ENCODE results near the gene MYOCD. TPM values are rescaled to one million over a fixed set of nuclear protein-coding genes. Genes with fewer than 3 reads are reported as not detected.
A peak's percentile ranks its signal among the peaks of the same experiment; 100 is the strongest.

MYOCD gene
- total and polyA plus RNA-seq, 12 donors, result 7.0 to 111 (median 45.2) TPM

GRCh38 chr17:12773153-12773552 lies 107.5 kb downstream of the MYOCD start:
- intact Hi-C loops (cut with DNase I), result no loop called here
- ATAC-seq (no peak), DNase-seq (no peak)
- Histone ChIP-seq H3K9me3 (no peaks in the 10 kb centered on the region), H3K36me3 (no peaks in the 10 kb centered on the region), H3K27ac (no peak overlapping the region), H3K27me3 (no peaks in the 10 kb centered on the region), H3K4me3 (no peak overlapping the region), H3K4me1 (no peaks in the 10 kb centered on the region)
- 67 to 81% methylated on average over 1 of the region's 1 CpG for WGBS, 2 donors
- TF ChIP-seq, protein P1, sequence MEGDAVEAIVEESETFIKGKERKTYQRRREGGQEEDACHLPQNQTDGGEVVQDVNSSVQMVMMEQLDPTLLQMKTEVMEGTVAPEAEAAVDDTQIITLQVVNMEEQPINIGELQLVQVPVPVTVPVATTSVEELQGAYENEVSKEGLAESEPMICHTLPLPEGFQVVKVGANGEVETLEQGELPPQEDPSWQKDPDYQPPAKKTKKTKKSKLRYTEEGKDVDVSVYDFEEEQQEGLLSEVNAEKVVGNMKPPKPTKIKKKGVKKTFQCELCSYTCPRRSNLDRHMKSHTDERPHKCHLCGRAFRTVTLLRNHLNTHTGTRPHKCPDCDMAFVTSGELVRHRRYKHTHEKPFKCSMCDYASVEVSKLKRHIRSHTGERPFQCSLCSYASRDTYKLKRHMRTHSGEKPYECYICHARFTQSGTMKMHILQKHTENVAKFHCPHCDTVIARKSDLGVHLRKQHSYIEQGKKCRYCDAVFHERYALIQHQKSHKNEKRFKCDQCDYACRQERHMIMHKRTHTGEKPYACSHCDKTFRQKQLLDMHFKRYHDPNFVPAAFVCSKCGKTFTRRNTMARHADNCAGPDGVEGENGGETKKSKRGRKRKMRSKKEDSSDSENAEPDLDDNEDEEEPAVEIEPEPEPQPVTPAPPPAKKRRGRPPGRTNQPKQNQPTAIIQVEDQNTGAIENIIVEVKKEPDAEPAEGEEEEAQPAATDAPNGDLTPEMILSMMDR (IDR thresholded peaks at IDR 0.05), result no peak

DNA sequence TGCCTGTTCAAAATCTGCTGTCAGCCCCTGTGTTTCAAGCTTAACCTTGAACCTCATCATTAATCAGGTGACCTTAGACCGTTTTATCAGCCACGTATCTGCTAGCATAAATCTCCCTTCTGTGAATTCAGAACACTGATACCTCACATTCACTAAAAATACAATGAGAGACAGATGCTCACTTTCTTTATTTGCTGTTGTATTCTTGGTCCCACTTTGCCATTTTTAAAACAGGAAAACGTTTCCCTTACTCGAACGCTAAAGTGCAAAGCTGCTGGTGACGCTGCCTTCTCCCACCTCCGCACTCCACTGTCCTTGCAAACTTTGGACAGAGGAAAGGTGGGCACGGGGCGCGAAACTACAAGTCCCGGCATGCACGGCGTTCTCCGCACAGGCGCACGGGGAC lies 123.4 kb downstream of the MYOCD start:
- Histone ChIP-seq H3K27me3 (peaks cover 0 to 31% (median 0%) of the 10 kb centered on the region in 7 donors), H3K4me3 (peak overlapping the region in 9 of 10 donors; percentile 54 to 89 (median 73)), H3K4me1 (peaks cover 0 to 15% (median 3%) of the 10 kb centered on the region in 9 donors), H3K9me3 (no peaks in the 10 kb centered on the region), H3K36me3 (no peaks in the 10 kb centered on the region), H3K27ac (peak overlapping the region in 9 of 10 donors; percentile 44 to 75 (median 58))
- intact Hi-C loops (cut with DNase I), result loop anchor here in 1 of 10 donors (10.0 kb wide), 1 partner anchor 216 kb away; no protein-coding TSS in a partner anchor
- TF ChIP-seq, protein P1 (IDR thresholded peaks at IDR 0.05), result no peak
- DNase-seq, result peak in 1 of 2 donors; percentile 55
- peak in 1 of 8 donors; percentile 4 for ATAC-seq
- 0 to 1% methylated on average over 16 of the region's 16 CpGs for WGBS, 2 donors

- Histone ChIP-seq H3K36me3 (no peaks in the 10 kb centered on the region), H3K27ac (peak within 1 kb of the TSS in 9 of 10 donors; percentile 44 to 75 (median 58)), H3K4me1 (peaks cover 0 to 18% (median 3%) of the 10 kb centered on the region in 9 donors), H3K9me3 (no peaks in the 10 kb centered on the region), H3K4me3 (peak within 1 kb of the TSS; percentile 41 to 89 (median 71)), H3K27me3 (peaks cover 0 to 31% (median 0%) of the 10 kb centered on the region in 7 donors)
- WGBS, 2 donors, result 1% methylated on average over 58 to 86 of the region's 86 CpGs
- ATAC-seq (peak; percentile 89 to 98 (median 92)), DNase-seq (peak in 1 of 2 donors; percentile 76)
- TF ChIP-seq, protein P1 (IDR thresholded peaks at IDR 0.05), result peak in 1 of 9 donors; percentile 15
- intact Hi-C loops (cut with DNase I), result loop anchor here in 4 of 10 donors (10.0 kb wide), 5 partner anchors 45 to 225 kb away; partner anchors contain the start of gene ELAC2 (in 1 of the 4)
Observed at GRCh38 chr17:12789481-12790248, 124.0 kb downstream of the MYOCD start, which contains the start of gene ARHGAP44. ARHGAP44 (plus strand) TSS chr17:12789498; CDS start chr17:12789839, 341 bp downstream.

DNA sequence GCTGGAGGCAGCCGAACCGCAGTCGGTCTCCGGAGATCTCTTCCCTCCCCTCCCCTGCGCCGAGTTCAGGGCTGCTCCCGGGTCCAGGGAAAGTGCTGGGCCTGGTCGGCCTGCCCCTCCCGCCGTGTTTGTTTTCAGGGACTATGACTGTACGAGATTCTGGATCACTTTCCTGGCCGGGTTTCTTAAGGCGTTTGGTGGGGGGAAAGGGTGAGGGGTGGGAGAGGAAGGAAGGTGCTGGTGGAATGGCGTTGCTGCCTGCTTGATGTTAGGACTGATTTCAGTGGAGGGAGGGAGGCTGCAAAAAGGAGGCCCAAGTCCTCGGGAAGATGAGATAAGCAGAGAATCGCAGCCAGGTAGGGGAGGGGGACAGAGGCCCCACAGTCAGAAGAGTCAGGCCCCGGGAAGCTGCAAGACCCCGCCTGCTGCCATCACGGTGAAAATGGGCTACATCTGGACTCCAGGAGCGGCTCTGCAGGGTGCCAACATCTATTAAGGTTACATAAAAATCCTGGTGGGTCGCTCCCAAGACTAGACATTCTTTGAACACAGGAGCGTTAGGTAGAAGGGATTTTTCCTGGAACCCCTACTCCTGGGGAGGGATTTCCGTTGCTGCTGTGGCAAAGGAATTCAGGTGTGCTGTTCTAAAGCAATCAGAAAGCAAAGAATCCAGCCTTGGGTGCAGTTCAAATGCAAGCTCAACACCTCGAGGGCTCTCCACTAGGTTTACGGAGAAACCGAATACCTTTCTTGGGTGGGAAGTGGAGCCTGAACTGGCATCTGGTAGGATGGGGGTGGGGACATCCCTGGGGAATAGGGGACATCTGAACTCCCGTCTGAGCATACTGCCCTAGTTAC lies 124.8 kb downstream of the MYOCD start:
- Histone ChIP-seq H3K4me1 (peaks cover 0 to 26% (median 3%) of the 10 kb centered on the region in 9 donors), H3K27me3 (peaks cover 0 to 31% (median 0%) of the 10 kb centered on the region in 7 donors), H3K36me3 (no peaks in the 10 kb centered on the region), H3K27ac (peak overlapping the region in 6 of 10 donors; percentile 46 to 75 (median 63)), H3K9me3 (no peaks in the 10 kb centered on the region), H3K4me3 (peak overlapping the region; percentile 41 to 89 (median 71))
- DNase-seq (no peak), ATAC-seq (peak in 7 of 8 donors; percentile 4 to 40 (median 31))
- TF ChIP-seq, protein P1 (IDR thresholded peaks at IDR 0.05), result no peak
- intact Hi-C loops (cut with DNase I), result loop anchor here in 3 of 10 donors (10.0 kb wide), 4 partner anchors 46 to 224 kb away; partner anchors contain the start of gene ELAC2 (in 1 of the 3)
- 25 to 32% methylated on average over 27 of the region's 27 CpGs for WGBS, 2 donors

Measured in heart right ventricle (tissue), 16 donors.